ENCODE measurements around the gene ANKRD11.

- TF ChIP-seq, protein P1, sequence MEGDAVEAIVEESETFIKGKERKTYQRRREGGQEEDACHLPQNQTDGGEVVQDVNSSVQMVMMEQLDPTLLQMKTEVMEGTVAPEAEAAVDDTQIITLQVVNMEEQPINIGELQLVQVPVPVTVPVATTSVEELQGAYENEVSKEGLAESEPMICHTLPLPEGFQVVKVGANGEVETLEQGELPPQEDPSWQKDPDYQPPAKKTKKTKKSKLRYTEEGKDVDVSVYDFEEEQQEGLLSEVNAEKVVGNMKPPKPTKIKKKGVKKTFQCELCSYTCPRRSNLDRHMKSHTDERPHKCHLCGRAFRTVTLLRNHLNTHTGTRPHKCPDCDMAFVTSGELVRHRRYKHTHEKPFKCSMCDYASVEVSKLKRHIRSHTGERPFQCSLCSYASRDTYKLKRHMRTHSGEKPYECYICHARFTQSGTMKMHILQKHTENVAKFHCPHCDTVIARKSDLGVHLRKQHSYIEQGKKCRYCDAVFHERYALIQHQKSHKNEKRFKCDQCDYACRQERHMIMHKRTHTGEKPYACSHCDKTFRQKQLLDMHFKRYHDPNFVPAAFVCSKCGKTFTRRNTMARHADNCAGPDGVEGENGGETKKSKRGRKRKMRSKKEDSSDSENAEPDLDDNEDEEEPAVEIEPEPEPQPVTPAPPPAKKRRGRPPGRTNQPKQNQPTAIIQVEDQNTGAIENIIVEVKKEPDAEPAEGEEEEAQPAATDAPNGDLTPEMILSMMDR (conservative IDR thresholded peaks at IDR 0.05; ENCODE audit: low read length): no peak
- TF ChIP-seq EZH2phosphoT487 (IDR thresholded peaks at IDR 0.05; ENCODE audit: borderline replicate concordance): no peak
Observed at GRCh38 chr16:89257757-89258465, 232.4 kb downstream of the ANKRD11 start.

All from Loucy (cell line).